GM19397 (cell line): ENCODE results near the gene MRPS18A.

ENCODE experiments used
- ATAC-seq: cut with Tn5 transposase; IDR thresholded peaks from one replicate; pipeline ENCODE4 v1.9.1; 2021; ENCODE audit warnings: mild to moderate bottlenecking, moderate library complexity; ENCODE audit not compliant: unreplicated experiment

Gene MRPS18A

DNA sequence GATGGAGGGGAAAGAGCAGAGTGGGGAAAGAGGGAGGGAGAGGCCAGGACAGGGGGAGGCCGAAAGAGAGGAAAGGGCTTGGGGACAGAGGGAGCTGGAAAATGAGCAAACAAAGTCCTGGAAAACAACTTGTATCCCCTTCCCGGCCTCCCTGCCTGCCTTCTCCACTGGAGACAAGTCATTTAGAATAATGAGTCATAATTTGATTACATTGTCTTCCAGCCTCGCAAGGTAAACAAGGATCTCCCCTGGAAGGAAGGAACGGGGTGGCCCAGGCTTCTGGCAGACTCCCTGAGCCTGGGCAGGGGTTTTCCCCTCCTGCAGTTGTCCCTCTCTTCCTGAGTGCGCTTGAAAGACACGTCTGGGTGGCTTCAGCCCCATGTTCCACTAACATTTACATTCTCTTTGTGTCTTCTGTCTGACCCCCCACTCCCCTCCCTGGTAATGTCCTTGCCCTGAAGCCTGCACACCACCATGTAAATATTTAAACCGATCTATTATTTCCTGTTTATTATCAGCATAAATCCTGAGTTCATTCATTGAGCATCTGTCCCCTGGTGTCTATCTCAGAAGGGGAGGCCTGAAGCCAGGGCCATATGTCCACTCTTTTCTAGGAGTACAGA is 12.1 kb upstream of the MRPS18A start:
- ATAC-seq = no peak

DNA sequence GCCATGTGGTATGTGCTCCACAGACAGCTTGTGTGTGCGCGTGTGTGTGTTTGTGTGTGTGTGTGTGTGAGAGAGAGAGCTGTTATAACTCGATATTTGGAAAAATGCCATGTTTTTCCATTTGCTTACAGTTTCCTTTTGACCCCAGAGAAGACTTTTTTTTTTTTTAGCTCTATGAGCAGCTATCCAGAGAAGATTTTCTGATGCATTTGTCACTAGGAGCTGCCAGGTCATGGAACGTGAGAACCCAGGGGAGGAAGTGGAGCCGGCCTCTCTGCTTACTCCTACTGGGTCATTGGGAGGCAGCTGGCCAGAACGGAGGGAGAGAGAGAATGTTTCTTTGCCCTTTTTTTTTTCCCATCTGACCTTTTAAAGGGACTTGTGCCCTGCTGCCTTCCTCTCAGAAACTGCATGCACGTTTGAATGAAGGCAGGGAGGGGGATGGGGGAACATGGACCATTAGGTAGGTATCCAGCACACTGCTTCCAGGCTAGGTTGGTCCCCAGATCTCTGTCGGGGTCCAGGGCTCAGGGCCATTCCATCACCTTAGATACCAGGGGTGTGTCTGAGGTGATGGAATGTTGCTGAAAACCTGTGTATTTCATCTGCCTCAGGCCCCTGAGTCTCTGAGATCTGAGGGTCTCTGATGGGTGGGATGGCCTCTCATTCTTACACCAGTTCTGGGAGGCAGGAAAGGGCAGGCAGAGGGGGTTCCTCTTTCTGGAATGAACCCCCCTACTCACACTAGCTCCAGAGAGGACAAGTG is 11.2 kb upstream of the MRPS18A start:
- no peak for ATAC-seq

- ATAC-seq = no peak
Observed at GRCh38 chr6:43697421-43697820, 9.8 kb upstream of the MRPS18A start.

DNA sequence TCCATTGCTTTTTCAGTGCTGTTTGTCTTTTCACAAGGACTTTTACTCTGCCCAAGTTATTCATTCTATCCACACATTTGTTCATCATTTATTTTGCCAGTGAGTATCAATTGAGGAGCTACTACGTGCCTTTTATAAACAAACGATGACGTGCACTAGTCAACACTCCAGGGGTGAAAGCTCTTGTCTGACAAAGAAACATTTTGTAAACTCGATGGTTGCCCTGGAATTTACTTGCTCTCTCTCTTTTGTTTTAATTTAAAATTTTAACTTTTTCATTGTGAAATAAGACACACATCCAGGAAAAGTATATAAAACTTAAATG is 8.3 kb upstream of the MRPS18A start:
- ATAC-seq = no peak

- no peak for ATAC-seq
Observed at GRCh38 chr6:43695215-43695966, 7.8 kb upstream of the MRPS18A start.

DNA sequence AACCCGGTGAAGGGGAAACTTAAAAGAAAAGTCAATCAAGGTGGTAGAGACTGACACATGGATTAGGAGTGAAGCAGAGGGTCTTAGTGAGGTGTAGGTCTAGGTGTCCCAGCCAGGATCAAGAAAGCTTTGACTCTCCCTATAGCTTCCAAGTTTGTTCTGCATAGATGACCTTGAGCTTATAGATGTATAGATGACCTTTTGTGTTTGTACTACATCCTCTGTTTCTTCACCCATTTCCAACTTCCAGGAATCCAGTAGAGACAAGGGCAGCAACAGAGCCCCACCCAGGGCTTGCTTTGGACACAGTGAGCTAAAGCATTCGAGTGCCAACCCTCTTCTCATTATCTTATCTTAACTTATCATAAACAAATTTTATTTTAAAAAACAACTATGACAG is 1.8 kb upstream of the MRPS18A start:
- no peak for ATAC-seq

DNA sequence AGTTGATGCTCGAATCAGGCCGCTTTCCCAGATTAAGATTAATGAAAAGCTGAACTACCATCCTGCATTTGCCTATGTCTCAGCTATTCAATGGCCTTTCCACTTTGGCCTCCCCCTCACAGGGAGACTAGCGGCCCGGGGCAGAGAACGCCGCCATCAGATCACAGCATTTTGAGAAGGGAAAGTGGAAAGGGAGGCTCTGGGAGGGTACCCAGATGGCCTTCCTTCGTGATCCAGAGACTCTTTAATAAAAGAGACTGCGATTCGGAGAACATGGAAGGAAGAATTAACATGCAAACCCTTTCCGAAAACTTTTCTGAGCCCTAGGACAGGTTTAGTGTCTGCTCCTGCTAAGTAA is 533 bp downstream of the MRPS18A start:
- no peak for ATAC-seq

- no peak for ATAC-seq
Observed at GRCh38 chr6:43683708-43684455, 3.7 kb downstream of the MRPS18A start.

DNA sequence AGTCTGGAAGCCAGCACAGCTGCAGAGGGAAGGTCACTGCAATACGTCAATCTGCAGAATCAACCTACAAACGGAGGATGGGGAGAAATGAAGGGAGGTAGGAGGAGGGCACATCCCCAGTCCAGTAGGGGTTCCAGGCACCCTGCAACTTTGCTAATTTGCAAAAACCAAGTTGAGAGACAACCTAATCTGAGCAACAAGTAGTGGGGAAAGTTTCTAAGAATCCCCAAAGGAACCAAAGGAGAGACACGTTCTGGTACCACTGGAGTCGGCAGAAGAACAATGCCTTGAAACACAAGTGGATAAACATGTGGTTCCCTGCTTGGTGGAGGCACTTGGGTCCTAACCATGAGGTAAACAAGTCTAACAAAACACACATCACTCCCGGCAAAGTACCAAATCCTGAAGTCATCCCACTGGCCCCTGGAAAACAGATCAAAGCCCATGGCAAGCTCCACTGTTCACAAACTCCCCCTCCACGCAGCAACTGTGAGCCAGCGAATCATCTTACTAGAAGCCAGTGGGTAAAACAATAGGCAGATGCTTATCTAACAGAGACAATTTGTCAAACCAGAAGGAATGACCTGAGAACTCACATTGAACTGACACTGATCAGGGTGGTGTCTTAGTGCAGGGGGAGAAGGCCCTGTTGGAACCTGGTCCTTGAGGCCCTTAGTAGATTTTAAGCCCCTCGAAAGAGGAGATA is 4.7 kb downstream of the MRPS18A start:
- no peak for ATAC-seq

GRCh38 chr6:43681303-43681702 is 6.3 kb downstream of the MRPS18A start:
- ATAC-seq = no peak

- no peak for ATAC-seq
Observed at GRCh38 chr6:43680308-43681200, 7.0 kb downstream of the MRPS18A start.

GRCh38 chr6:43679057-43679456 is 8.5 kb downstream of the MRPS18A start:
- no peak for ATAC-seq

- ATAC-seq = no peak
Observed at GRCh38 chr6:43678341-43678740, 9.2 kb downstream of the MRPS18A start.

DNA sequence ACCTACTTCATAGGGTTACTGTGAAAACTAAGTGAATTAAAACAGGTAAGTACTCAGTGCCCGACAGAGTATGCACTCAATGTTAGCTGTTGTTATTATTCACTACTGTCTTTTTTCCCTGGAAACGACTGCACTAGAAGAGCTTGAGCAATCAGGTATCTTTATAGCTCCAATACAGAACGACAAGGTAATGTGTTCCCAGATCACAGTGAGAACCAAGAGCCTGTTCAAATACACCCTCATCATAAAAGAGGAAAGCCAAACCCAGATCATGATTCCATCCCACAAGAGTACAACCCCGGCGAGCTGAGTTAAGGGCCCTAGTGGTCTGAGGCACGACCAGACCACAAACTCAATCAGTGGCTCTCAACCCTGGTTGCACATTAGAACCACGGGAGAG is 9.8 kb downstream of the MRPS18A start:
- ATAC-seq = no peak

- no peak for ATAC-seq
Observed at GRCh38 chr6:43676962-43677606, 10.5 kb downstream of the MRPS18A start.

DNA sequence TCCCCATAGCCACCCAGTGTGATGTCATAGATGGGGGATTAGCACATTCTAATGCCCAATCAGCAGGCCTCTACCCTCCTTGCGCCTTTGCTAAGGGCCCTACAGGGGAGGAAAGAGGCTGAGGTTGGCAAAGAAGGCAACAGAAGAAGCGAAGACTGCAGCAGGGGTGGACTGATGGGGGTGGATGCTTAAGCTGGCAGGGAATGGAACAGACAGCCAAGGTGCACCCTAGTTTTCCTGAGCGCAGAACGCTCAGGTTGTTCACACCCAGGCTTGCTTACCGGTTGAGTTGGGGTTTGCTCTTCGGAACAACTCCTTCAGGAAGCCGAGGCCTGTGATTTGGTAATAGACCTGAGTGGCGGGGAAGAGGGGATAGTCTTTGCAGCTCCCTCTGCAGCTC is 12.7 kb downstream of the MRPS18A start:
- no peak for ATAC-seq

DNA sequence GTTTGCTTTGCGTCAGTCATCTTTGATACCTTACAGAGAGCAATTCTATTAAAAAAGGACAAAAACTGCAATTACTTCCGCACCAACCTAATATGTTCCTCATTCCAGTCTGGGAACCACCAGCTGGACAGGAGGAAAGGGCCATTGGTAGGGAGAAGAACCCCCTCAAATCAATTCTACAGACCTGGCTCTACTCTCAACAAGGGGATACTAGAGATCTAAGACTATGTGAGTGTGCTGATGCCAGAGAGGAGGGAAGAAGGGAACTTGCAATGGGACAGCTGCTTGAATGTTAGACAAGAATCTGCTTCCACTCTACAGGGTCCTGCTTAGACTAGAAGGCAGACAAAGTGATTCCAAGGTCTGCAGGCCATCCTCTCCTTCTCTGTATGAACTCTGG is 13.3 kb downstream of the MRPS18A start:
- no peak for ATAC-seq

DNA sequence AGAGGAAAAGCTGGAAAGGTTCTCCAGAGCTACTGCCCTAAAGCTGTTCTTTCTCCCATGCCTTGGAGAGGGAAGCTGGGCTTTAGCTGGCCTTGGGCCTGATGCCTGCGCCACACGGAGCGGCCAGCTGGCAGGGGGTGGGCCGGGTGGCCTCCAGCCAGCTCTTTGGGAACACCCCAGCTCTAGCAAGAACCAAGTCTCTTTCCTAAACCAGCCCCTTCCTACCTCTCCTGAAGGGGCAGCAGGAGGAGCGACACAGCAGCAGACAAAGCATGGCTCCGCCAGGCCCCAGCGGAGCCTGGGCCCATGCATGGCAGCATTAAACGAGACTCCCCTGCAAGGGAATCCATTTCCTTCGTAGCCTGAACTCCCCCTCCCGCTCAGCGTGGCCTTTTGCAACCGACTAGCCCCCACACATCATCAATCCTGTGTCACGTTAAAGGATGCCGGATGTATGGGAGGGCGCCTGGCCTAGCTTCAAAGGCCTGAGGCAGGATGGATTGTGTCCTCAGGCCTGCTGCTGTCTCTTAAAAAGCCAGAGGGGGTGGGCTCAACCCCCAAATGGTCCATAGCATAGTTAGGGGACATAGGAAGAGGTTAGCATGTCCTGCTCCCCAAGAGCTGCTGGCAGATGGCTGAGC is 14.0 kb downstream of the MRPS18A start:
- no peak for ATAC-seq
